DOHH2 (cell line): ENCODE data around the gene C16orf90.

Experiments used
- H3F3A ChIP-seq: fragments of 200-600 bp; sonication (generic), shearing (Covaris generic); 2 replicates; pipeline ENCODE4 v1.6.0; 2016; ENCODE audit warnings: antibody characterized with exemption, mild to moderate bottlenecking; ENCODE audit not compliant: control insufficient read depth, insufficient read depth
- H3K27ac ChIP-seq: fragments of 200-600 bp; sonication (generic); 2 replicates; pipeline ENCODE4 v1.5.1; 2014; ENCODE audit warnings: low read depth, mild to moderate bottlenecking, low read length, moderate library complexity
- H3K27me3 ChIP-seq: fragments of 200-600 bp; sonication (generic); 2 replicates; pipeline ENCODE4 v1.6.1; 2014; ENCODE audit warnings: mild to moderate bottlenecking, low read length, mixed read lengths; ENCODE audit not compliant: control insufficient read depth
- H3K36me3 ChIP-seq: fragments of 200-600 bp; sonication (generic); 2 replicates; pipeline ENCODE4 v1.6.1; 2014; ENCODE audit warnings: mild to moderate bottlenecking, low read length, moderate library complexity, mixed read lengths; ENCODE audit not compliant: control insufficient read depth
- H3K4me1 ChIP-seq: fragments of 200-600 bp; sonication (generic); 2 replicates; pipeline ENCODE4 v1.6.1; 2014; ENCODE audit warnings: mild to moderate bottlenecking, low read length, mixed read lengths; ENCODE audit not compliant: control insufficient read depth
- H3K4me2 ChIP-seq: fragments of 200-600 bp; sonication (generic); 2 replicates; pipeline ENCODE4 v1.6.0; 2014; ENCODE audit warnings: mild to moderate bottlenecking, low read length, moderate library complexity
- H3K4me3 ChIP-seq: fragments of 200-600 bp; sonication (generic); 2 replicates; pipeline ENCODE4 v1.5.1; 2014; ENCODE audit warnings: mild to moderate bottlenecking, low read length, mixed read lengths
- H3K79me2 ChIP-seq: fragments of 200-600 bp; sonication (generic); 2 replicates; pipeline ENCODE4 v1.6.1; 2014; ENCODE audit warnings: mild to moderate bottlenecking, low read length, mixed read lengths; ENCODE audit not compliant: control insufficient read depth
- H3K9me2 ChIP-seq: fragments of 200-600 bp; sonication (generic); replicated peaks from 2 replicates; pipeline ENCODE4 v1.6.1; 2014; ENCODE audit warnings: mild to moderate bottlenecking, low read length, mixed read lengths; ENCODE audit not compliant: control insufficient read depth
- H3K9me3 ChIP-seq: fragments of 200-600 bp; sonication (generic); 2 replicates; pipeline ENCODE4 v1.6.1; 2014; ENCODE audit warnings: antibody characterized with exemption, low read length, mixed read lengths; ENCODE audit not compliant: control insufficient read depth, insufficient read depth
- H4K20me1 ChIP-seq: fragments of 200-600 bp; sonication (generic); 2 replicates; pipeline ENCODE4 v1.6.0; 2014; ENCODE audit warnings: low read depth, mild to moderate bottlenecking, antibody characterized with exemption, low read length, moderate library complexity; ENCODE audit not compliant: control insufficient read depth, insufficient read depth
- EZH2phosphoT487 ChIP-seq: fragments of 200-600 bp; sonication (generic); IDR thresholded peaks from 2 replicates; pipeline ENCODE4 v1.6.1; 2017; ENCODE audit warnings: borderline replicate concordance, mild to moderate bottlenecking, antibody characterized with exemption, low read length, moderate library complexity, mixed read lengths
- TF ChIP-seq, protein P1 (sequence below): fragments of 200-600 bp; sonication (generic); IDR thresholded peaks from one replicate; pipeline ENCODE4 v1.5.1; 2014; ENCODE audit warnings: antibody characterized with exemption, mild to moderate bottlenecking, low read depth, low read length; ENCODE audit not compliant: poor library complexity, severe bottlenecking

C16orf90 gene

DNA sequence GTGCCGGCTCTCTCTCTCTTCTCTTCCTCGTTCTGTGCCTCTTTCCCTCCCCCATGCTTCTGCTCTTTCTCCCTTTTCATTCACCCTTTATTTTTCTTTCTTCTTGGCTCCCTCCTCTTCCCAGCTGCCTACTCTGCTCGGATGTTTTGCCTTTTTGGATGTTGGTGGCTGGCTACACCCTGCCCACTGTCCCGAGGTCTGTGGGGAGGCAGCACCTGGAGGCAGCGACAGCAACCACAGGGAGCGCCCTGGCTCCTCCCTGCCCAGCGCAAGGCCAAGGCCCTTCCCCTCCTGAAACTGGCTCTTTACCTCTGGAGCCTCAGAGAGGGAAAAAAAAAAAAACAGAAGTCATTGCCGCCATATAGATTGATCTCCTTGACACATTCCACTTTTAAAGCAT lies 25.6 kb upstream of the C16orf90 start:
- peaks cover 19% of the 10 kb centered on the region for H3K36me3 ChIP-seq
- TF ChIP-seq, protein P1, sequence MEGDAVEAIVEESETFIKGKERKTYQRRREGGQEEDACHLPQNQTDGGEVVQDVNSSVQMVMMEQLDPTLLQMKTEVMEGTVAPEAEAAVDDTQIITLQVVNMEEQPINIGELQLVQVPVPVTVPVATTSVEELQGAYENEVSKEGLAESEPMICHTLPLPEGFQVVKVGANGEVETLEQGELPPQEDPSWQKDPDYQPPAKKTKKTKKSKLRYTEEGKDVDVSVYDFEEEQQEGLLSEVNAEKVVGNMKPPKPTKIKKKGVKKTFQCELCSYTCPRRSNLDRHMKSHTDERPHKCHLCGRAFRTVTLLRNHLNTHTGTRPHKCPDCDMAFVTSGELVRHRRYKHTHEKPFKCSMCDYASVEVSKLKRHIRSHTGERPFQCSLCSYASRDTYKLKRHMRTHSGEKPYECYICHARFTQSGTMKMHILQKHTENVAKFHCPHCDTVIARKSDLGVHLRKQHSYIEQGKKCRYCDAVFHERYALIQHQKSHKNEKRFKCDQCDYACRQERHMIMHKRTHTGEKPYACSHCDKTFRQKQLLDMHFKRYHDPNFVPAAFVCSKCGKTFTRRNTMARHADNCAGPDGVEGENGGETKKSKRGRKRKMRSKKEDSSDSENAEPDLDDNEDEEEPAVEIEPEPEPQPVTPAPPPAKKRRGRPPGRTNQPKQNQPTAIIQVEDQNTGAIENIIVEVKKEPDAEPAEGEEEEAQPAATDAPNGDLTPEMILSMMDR = no peak
- no peak for TF ChIP-seq EZH2phosphoT487

DNA sequence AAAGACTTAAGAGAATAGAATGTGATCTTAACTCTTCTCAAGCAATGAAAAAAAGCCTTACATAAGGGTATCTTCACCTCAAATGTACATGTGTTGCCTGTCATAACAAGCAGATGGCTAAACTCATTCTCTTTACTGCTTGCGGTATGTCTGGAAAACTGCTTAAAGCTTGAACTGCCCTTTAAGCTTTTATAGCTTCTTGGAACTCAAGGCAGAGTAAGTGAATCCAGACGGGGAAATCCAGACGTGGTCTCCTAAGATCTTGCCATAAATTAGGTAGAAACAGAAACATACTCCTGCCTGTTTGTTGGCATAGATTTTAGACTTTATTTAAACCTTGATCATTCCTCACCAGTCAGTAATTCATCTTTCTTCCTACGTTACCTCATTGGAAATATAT lies 25.1 kb upstream of the C16orf90 start:
- H3K27ac ChIP-seq = no peak overlapping the region
- no peaks in the 10 kb centered on the region for H3K9me3 ChIP-seq
- no peaks in the 10 kb centered on the region for H3K79me2 ChIP-seq
- H3F3A ChIP-seq = 0 out of 2 replicates have a peak, but pooled peaks cover 5% of the 10 kb centered on the region
- no peak overlapping the region for H3K4me2 ChIP-seq
- H3K9me2 ChIP-seq = no peaks in the 10 kb centered on the region
- no peaks in the 10 kb centered on the region for H3K27me3 ChIP-seq
- TF ChIP-seq, protein P1 = no peak
- no peak for TF ChIP-seq EZH2phosphoT487
- no peak overlapping the region for H3K4me3 ChIP-seq
- no peaks in the 10 kb centered on the region for H4K20me1 ChIP-seq
- peaks cover 7% of the 10 kb centered on the region for H3K4me1 ChIP-seq
- peaks cover 17% of the 10 kb centered on the region for H3K36me3 ChIP-seq

More for the DNA sequence above, 25.6 kb upstream of the C16orf90 start:
- no peak overlapping the region for H3K4me2 ChIP-seq
- peaks cover 12% of the 10 kb centered on the region for H3K4me1 ChIP-seq
- no peaks in the 10 kb centered on the region for H3K27me3 ChIP-seq
- no peaks in the 10 kb centered on the region for H3K9me3 ChIP-seq
- H3F3A ChIP-seq = 0 out of 2 replicates have a peak, but pooled peaks cover 5% of the 10 kb centered on the region
- H4K20me1 ChIP-seq = no peaks in the 10 kb centered on the region
- H3K4me3 ChIP-seq = no peak overlapping the region
- no peak overlapping the region for H3K27ac ChIP-seq
- no peaks in the 10 kb centered on the region for H3K9me2 ChIP-seq
- no peaks in the 10 kb centered on the region for H3K79me2 ChIP-seq

DNA sequence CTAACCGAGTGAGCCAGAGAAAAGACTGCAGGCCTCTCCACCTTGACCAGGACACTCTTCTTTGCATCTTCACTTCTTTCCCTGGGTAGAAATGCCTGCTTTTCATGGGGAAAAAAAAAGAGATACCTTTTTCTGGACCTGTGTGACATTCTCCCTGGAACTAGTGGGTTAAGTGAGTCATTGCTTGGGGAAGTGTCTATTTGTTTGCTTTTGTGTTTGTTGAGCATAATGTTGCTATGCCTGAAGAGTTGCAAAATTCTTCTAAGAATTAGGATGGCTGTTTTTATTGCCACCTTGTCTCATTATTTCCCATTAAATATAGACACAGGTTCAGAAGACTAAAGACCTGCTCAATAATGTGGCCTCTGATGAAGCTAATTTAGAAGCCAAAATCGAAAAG lies 24.3 kb upstream of the C16orf90 start:
- Histone ChIP-seq H3K4me1 (no peaks in the 10 kb centered on the region), H4K20me1 (no peaks in the 10 kb centered on the region), H3K36me3 (peaks cover 15% of the 10 kb centered on the region), H3K79me2 (no peaks in the 10 kb centered on the region), H3K4me2 (no peak overlapping the region), H3K27ac (no peak overlapping the region), H3K4me3 (no peak overlapping the region), H3F3A (0 out of 2 replicates have a peak, but pooled peaks cover 5% of the 10 kb centered on the region), H3K9me2 (no peaks in the 10 kb centered on the region), H3K9me3 (no peaks in the 10 kb centered on the region), H3K27me3 (no peaks in the 10 kb centered on the region)
- TF ChIP-seq, protein P1 = no peak
- no peak for TF ChIP-seq EZH2phosphoT487
